GM21360 (cell line): ENCODE measurements around the gene KRTAP9-3.
"Not testable (repeated sequence)": the region's sequence is repeated elsewhere in the genome, so short reads cannot be mapped to it uniquely, and the experiment has no call there.

ENCODE experiments used
- ATAC-seq: cut with Tn5 transposase; IDR thresholded peaks from one replicate; pipeline ENCODE4 v1.9.1; 2021; ENCODE audit warnings: mild to moderate bottlenecking, moderate library complexity; ENCODE audit not compliant: unreplicated experiment

The KRTAP9-3 gene

GRCh38 chr17:41249637-41250240, 17.5 kb downstream of the KRTAP9-3 start, which contains the start of gene KRTAP9-4:
Gene KRTAP9-4, plus strand, starts transcription at chr17:41249687. Its CDS starts 34 bp downstream, at chr17:41249721.
- not testable (repeated sequence) for ATAC-seq

- ATAC-seq = no peak
Observed at GRCh38 chr17:41251261-41251660, 19.0 kb downstream of the KRTAP9-3 start.

GRCh38 chr17:41254861-41255260, 22.6 kb downstream of the KRTAP9-3 start:
- ATAC-seq = no peak

GRCh38 chr17:41255381-41256290, 23.4 kb downstream of the KRTAP9-3 start, which contains the start of gene KRTAP9-9:
Gene KRTAP9-9, plus strand, starts transcription at chr17:41255384.
- ATAC-seq = not testable (repeated sequence)

- no peak for ATAC-seq
Observed at GRCh38 chr17:41256291-41256685, 24.0 kb downstream of the KRTAP9-3 start.

GRCh38 chr17:41258406-41258805, 26.2 kb downstream of the KRTAP9-3 start:
- no peak for ATAC-seq

- ATAC-seq = no peak
Observed at GRCh38 chr17:41263212-41263611, 31.0 kb downstream of the KRTAP9-3 start.

- no peak for ATAC-seq
Observed at GRCh38 chr17:41264599-41264998, 32.4 kb downstream of the KRTAP9-3 start.

GRCh38 chr17:41265078-41265477, 32.8 kb downstream of the KRTAP9-3 start, which contains the start of gene KRTAP9-6:
Gene KRTAP9-6, plus strand, starts transcription at chr17:41265378. Its CDS starts 0 bp downstream, at chr17:41265378.
- no peak for ATAC-seq

GRCh38 chr17:41267711-41268110, 35.5 kb downstream of the KRTAP9-3 start:
- ATAC-seq = no peak

- not testable (repeated sequence) for ATAC-seq
Observed at GRCh38 chr17:41271323-41271722, 39.1 kb downstream of the KRTAP9-3 start.

GRCh38 chr17:41271858-41272257, 39.6 kb downstream of the KRTAP9-3 start:
- no peak for ATAC-seq

GRCh38 chr17:41275648-41276190, 43.5 kb downstream of the KRTAP9-3 start, which contains the start of gene KRTAP9-7:
Gene KRTAP9-7, plus strand, starts transcription at chr17:41275698. Its CDS starts 0 bp downstream, at chr17:41275698.
- not testable (repeated sequence) for ATAC-seq

- no peak for ATAC-seq
Observed at GRCh38 chr17:41278176-41278955, 46.1 kb downstream of the KRTAP9-3 start.
